HG03196 (cell line): Measurements from ENCODE around the gene MYO18B.

ENCODE experiments used
- ATAC-seq: cut with Tn5 transposase; IDR thresholded peaks from one replicate; pipeline ENCODE4 v1.9.1; 2021; ENCODE audit not compliant: unreplicated experiment

MYO18B gene

DNA sequence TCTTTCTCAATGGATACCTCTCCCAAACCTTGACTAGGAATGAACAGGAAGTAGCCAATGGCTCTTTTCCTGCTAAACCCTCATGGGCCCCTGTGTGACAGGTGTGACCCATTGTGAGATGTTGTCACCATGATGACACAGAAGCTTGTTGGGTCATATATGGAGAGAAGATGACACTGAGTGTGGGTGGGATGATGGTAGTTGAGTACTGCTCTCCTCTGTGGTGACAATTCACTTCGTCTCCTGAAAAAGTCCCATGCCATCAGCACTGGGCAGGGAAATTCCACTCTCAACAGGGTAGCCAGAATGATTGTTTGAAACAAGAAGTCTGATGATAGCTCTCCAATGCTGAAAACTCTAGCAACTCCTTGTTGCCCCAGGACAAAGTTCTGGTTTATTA, 333.3 kb downstream of the MYO18B start:
- no peak for ATAC-seq

DNA sequence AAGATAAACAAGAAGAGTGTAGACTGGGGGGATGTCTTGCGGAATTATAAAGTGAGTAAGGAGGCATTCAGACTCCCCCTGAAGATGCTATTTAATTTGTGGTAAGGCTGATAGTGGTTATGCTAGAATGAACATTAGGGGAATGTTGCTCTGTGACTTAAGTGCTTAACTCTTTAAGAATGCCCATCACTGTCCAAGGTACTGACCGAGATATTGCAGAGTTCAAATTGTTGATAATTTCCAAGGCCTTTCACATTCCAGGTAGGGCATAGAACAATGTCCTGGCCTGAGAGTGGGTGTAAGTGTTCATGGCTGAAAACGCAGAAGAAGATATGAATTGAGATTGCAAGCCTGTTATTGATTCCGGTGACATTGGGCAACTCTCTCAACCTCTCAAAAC, 337.0 kb downstream of the MYO18B start:
- no peak for ATAC-seq
